Heart right ventricle (tissue), 16 donors: ENCODE results near the gene JAKMIP3. TPM values are rescaled to one million over a fixed set of nuclear protein-coding genes. Genes with fewer than 3 reads are reported as not detected.
A peak's percentile ranks its signal among the peaks of the same experiment; 100 is the strongest.

Experiments
- ATAC-seq, 8 donors: fragments of 200-7000 bp; cut with Tn5 transposase; one replicate each; pipeline ENCODE4 v1.9.1; 2020; ENCODE audit warnings: mild to moderate bottlenecking in 8 of 8, moderate library complexity in 8 of 8, moderate number of reproducible peaks in 1 of 8
- DNase-seq, 2 donors: peaks; one replicate each; pipeline ENCODE4 v3.0.0-alpha.2; 2020
- H3K27ac ChIP-seq, 10 donors: fragments of 200-600 bp; sonication (generic) in 2 of 10; one replicate each; pipeline versions ENCODE4 v1.5.0 to v1.8.0; 2020 to 2022; ENCODE audit warnings: mild to moderate bottlenecking in 3 of 10
- H3K27me3 ChIP-seq, 7 donors: fragments of 200-600 bp; one replicate each; pipeline ENCODE4 v1.8.0; 2021 to 2022; ENCODE audit warnings: mild to moderate bottlenecking in 2 of 7
- H3K36me3 ChIP-seq, 9 donors: fragments of 200-600 bp; sonication (generic) in 1 of 9; one replicate each; pipeline versions ENCODE4 v1.5.0 to v1.8.0; 2020 to 2022; ENCODE audit warnings: mild to moderate bottlenecking in 2 of 9
- H3K4me1 ChIP-seq, 9 donors: fragments of 200-600 bp; sonication (generic) in 1 of 9; one replicate each; pipeline versions ENCODE4 v1.5.0 to v1.8.0; 2020 to 2022; ENCODE audit warnings: mild to moderate bottlenecking in 4 of 9
- H3K4me3 ChIP-seq, 10 donors: fragments of 200-600 bp; sonication (generic) in 2 of 10; one replicate each; pipeline versions ENCODE4 v1.5.0 to v1.8.0; 2020 to 2022; ENCODE audit warnings: mild to moderate bottlenecking in 7 of 10, moderate library complexity in 2 of 10
- H3K9me3 ChIP-seq, 11 donors: fragments of 200-600 bp in 10 of 11; sonication (generic) in 2 of 11; one replicate each; pipeline versions ENCODE4 v1.5.0 to v1.8.0; 2013 to 2022; ENCODE audit warnings: mild to moderate bottlenecking in 2 of 11, control low read depth in 1 of 11, moderate library complexity in 1 of 11
- CTCF ChIP-seq, 9 donors: fragments of 200-600 bp; sonication (generic) in 2 of 9; IDR thresholded peaks; one replicate each; pipeline versions ENCODE4 v1.5.0 to v1.8.0; 2021 to 2022; ENCODE audit warnings: antibody characterized with exemption in 9 of 9, mild to moderate bottlenecking in 5 of 9, moderate library complexity in 1 of 9
- WGBS, 2 donors: extraction: QIAGEN DNeasy Blood & Tissue Kit; methylation state at CpG; one replicate each; pipeline ENCODE4 v1.1.7; 2013; ENCODE audit warnings: inconsistent platforms in 1 of 2; 5-methylcytosine and 5-hydroxymethylcytosine counted together
- intact Hi-C, 10 donors: fragments of 100-400 bp; cut with DNase I; formaldehyde crosslinking; loops; one replicate each; pipeline versions ENCODE4 v1.11.1 to v1.14.2; 2022
- polyA plus RNA-seq, 2 donors: library from polyadenylated mRNA; stranded (reverse); fragments of 200-250 nt; gene quantifications; one replicate each; pipeline ENCODE4 v1.2.3, GENCODE V29; 2013
- total RNA-seq, 10 donors: library from RNA; stranded (reverse); fragmentation: NEBNext Ultra II Directional in 3 of 10; extraction: Animal tissue kit (Norgen Biotek cat#: 25700) in 3 of 10; gene quantifications; one replicate each; pipeline versions ENCODE4 v1.2.1 to v1.2.4, GENCODE V29; 2021 to 2023
- donor health status: Arrhythmogenic right ventricular cardiomyopathy.
- donor health status: ischemic (EF 13 %, LVEDD 7.1; RV severe dilation, severe dysfunction).
- donor health status: healthy with polysubstance abuse.
- donor health status: DM: no; HTN: yes; CAD: no.
- donor health status: DM: no; HTN: no; CAD: no.
- donor health status: ischemic (EF 25% LVEDD 6.9; RV normal size, moderate dysfunction).
- donor health status: ischemic (EF 25% LVEDD 5.7; RV mildly dilated, moderate dysfunction).
- donor health status: healthy.
- donor health status: DM: yes; HTN: yes; CAD: no.
- donor health status: Ischemic cardiomyopathy.
- donor health status: ischemic (EF 35%, LVEDD 5.7; RV mildly dilated, moderate dysfunction).
- donor health status: nonischemic (EF 11% LVEDD 7.7; RV severe dilation, severe dysfunction).
- donor health status: DM: yes; HTN: yes; CAD: no.
- donor health status: PGD.
- donor health status: ischemic (EF 29% LVEDD 5.4; RV normal size, mild dysfunction).
- donor health status: nonischemic (EF 23%, LVEDD 6.1; RV moderate dilation, normal function).

The JAKMIP3 gene
- total and polyA plus RNA-seq, 12 donors, result 0.04 to 2.7 (median 1.8) TPM

- no peaks in the 10 kb centered on the region for H3K9me3 ChIP-seq
- WGBS, 2 donors, result 67 to 74% methylated on average over 7 of the region's 7 CpGs
- intact Hi-C loops, result no loop called here
- TF ChIP-seq CTCF (IDR thresholded peaks at IDR 0.05), result no peak
- no peak overlapping the region for H3K27ac ChIP-seq
- DNase-seq (no peak), ATAC-seq (no peak)
- H3K4me1 ChIP-seq, result no peaks in the 10 kb centered on the region
- H3K36me3 ChIP-seq, result no peaks in the 10 kb centered on the region
- no peak overlapping the region for H3K4me3 ChIP-seq
- H3K27me3 ChIP-seq, result no peaks in the 10 kb centered on the region
Observed at GRCh38 chr10:132103116-132103910, 37.6 kb downstream of the JAKMIP3 start.

GRCh38 chr10:132104062-132104461 lies 38.3 kb downstream of the JAKMIP3 start:
- intact Hi-C loops, result no loop called here
- H3K4me1 ChIP-seq, result no peaks in the 10 kb centered on the region
- TF ChIP-seq CTCF (IDR thresholded peaks at IDR 0.05), result no peak
- H3K27ac ChIP-seq, result no peak overlapping the region
- 88 to 89% methylated on average over 13 of the region's 13 CpGs for WGBS, 2 donors
- H3K27me3 ChIP-seq, result no peaks in the 10 kb centered on the region
- no peak overlapping the region for H3K4me3 ChIP-seq
- DNase-seq, result no peak
- no peak for ATAC-seq
- no peaks in the 10 kb centered on the region for H3K9me3 ChIP-seq
- no peaks in the 10 kb centered on the region for H3K36me3 ChIP-seq

GRCh38 chr10:132104471-132105301 lies 38.9 kb downstream of the JAKMIP3 start:
- Histone ChIP-seq H3K9me3 (no peaks in the 10 kb centered on the region), H3K36me3 (no peaks in the 10 kb centered on the region), H3K4me3 (no peak overlapping the region), H3K4me1 (peaks cover 0 to 4% (median 0%) of the 10 kb centered on the region in 9 donors), H3K27me3 (no peaks in the 10 kb centered on the region), H3K27ac (no peak overlapping the region)
- DNase-seq, result no peak
- TF ChIP-seq CTCF (IDR thresholded peaks at IDR 0.05), result no peak
- WGBS, 2 donors, result 91 to 92% methylated on average over 27 of the region's 27 CpGs
- peak in 1 of 8 donors; percentile 18 for ATAC-seq
- intact Hi-C loops, result no loop called here

GRCh38 chr10:132105302-132105995 lies 39.7 kb downstream of the JAKMIP3 start:
- no peak overlapping the region for H3K27ac ChIP-seq
- DNase-seq, result no peak
- H3K9me3 ChIP-seq, result no peaks in the 10 kb centered on the region
- H3K4me3 ChIP-seq, result no peak overlapping the region
- H3K36me3 ChIP-seq, result no peaks in the 10 kb centered on the region
- 79 to 80% methylated on average over 14 of the region's 14 CpGs for WGBS, 2 donors
- peaks cover 0 to 4% (median 0%) of the 10 kb centered on the region in 9 donors for H3K4me1 ChIP-seq
- TF ChIP-seq CTCF (IDR thresholded peaks at IDR 0.05), result no peak
- intact Hi-C loops, result no loop called here
- H3K27me3 ChIP-seq, result no peaks in the 10 kb centered on the region
- no peak for ATAC-seq
